ENCODE measurements around the gene PDE10A. TPM values are rescaled to one million over a fixed set of nuclear protein-coding genes. Genes with fewer than 3 reads are reported as not detected.

Gene PDE10A
- total RNA-seq, 1 experiment from 2014 or later, result 2.1 TPM

GRCh38 chr6:165689699-165690098 lies 26.7 kb upstream of the PDE10A start:
- DNase-seq (no peak), ATAC-seq (no peak)
- CTCF ChIA-PET, result no interaction called here
- Histone ChIP-seq H3K27me3 (ENCODE audit: low read length) (no peaks in the 10 kb centered on the region), H3K9me3 (ENCODE audit: low read length) (no peaks in the 10 kb centered on the region), H3K9me2 (replicated peaks; ENCODE audit: low read length) (no peaks in the 10 kb centered on the region), H3K4me2 (ENCODE audit: low read length) (no peak overlapping the region), H3K27ac (ENCODE audit: low read length) (no peak overlapping the region), H3K9ac (ENCODE audit: low read length) (no peak overlapping the region), H2AFZ (ENCODE audit: low read length) (no peak overlapping the region), H3K4me3 (ENCODE audit: low read length) (no peak overlapping the region), H3K4me1 (ENCODE audit: insufficient read depth, low read length) (no peaks in the 10 kb centered on the region), H3K36me3 (ENCODE audit: low read depth, low read length) (no peaks in the 10 kb centered on the region), H4K20me1 (ENCODE audit: low read length) (no peaks in the 10 kb centered on the region), H3F3A (ENCODE audit: low read length, unreplicated experiment) (no peaks in the 10 kb centered on the region), H3K79me2 (ENCODE audit: low read length) (no peaks in the 10 kb centered on the region)
- POLR2A ChIA-PET (ENCODE audit: unreplicated experiment), result no interaction called here
- TF ChIP-seq EZH2 (IDR thresholded peaks at IDR 0.05; ENCODE audit: low read length, unreplicated experiment) (no peak), CTCF (conservative IDR thresholded peaks at IDR 0.05; ENCODE audit: low read depth, low read length) (no peak), EZH2phosphoT487 (IDR thresholded peaks at IDR 0.05; ENCODE audit: borderline replicate concordance, low read length) (no peak)
- no TSS peak for BruUV-seq (replicated peaks)
- intact Hi-C loops (cut with micrococcal nuclease), result no loop called here

DNA sequence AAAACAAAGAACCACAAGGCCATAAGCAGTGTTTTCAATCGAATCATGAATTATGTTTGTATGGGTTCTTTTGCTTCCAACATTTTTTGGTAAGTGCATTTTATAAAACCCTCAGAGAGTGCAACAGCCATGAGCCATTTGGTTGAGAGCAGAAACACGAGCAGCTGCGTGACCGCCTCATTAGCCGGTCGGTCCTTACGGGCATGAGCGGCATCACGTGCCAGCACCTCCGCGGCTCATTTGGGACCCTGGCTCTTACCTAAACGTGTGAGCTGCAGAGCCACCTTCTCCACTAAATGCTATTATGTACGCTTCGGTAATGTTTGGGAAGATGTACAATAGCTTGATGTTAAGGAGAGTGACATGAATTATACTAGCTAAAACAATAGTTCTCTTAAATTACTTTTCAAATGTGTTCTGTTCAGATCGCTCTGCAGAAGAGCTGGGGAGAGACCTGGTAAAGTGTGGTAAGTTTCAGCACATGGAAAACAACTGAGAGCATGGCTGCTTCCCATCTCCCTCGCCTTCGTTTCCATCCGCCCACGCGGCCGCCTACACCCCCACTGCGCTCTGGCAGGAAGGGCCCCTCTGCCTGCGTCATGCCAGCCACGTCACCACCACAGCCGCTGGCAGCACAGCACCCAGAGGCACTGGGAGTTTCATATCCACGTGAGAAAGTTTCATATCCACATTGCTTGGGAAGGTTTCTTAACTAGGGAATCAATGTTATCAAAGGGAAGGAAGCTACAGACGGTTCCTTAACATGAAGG lies 23.7 kb upstream of the PDE10A start:
- Histone ChIP-seq H3K4me2 (ENCODE audit: low read length) (no peak overlapping the region), H4K20me1 (ENCODE audit: low read length) (no peaks in the 10 kb centered on the region), H3K4me3 (ENCODE audit: low read length) (no peak overlapping the region), H3K27me3 (ENCODE audit: low read length) (no peaks in the 10 kb centered on the region), H3K9ac (ENCODE audit: low read length) (no peak overlapping the region), H3K36me3 (ENCODE audit: low read depth, low read length) (no peaks in the 10 kb centered on the region), H3K9me2 (replicated peaks; ENCODE audit: low read length) (no peaks in the 10 kb centered on the region), H2AFZ (ENCODE audit: low read length) (no peak overlapping the region), H3K4me1 (ENCODE audit: insufficient read depth, low read length) (no peaks in the 10 kb centered on the region), H3F3A (ENCODE audit: low read length, unreplicated experiment) (no peaks in the 10 kb centered on the region), H3K27ac (ENCODE audit: low read length) (no peak overlapping the region), H3K9me3 (ENCODE audit: low read length) (no peaks in the 10 kb centered on the region), H3K79me2 (ENCODE audit: low read length) (no peaks in the 10 kb centered on the region)
- ChIA-PET CTCF (no interaction called here), POLR2A (ENCODE audit: unreplicated experiment) (no interaction called here)
- intact Hi-C loops (cut with micrococcal nuclease), result no loop called here
- no peak for TF ChIP-seq EZH2phosphoT487 (IDR thresholded peaks at IDR 0.05; ENCODE audit: borderline replicate concordance, low read length)
- TF ChIP-seq CTCF (conservative IDR thresholded peaks at IDR 0.05; ENCODE audit: low read depth, low read length), result no peak
- TF ChIP-seq EZH2 (IDR thresholded peaks at IDR 0.05; ENCODE audit: low read length, unreplicated experiment), result no peak
- no TSS peak for BruUV-seq (replicated peaks)
- no peak for ATAC-seq
- no peak for DNase-seq

DNA sequence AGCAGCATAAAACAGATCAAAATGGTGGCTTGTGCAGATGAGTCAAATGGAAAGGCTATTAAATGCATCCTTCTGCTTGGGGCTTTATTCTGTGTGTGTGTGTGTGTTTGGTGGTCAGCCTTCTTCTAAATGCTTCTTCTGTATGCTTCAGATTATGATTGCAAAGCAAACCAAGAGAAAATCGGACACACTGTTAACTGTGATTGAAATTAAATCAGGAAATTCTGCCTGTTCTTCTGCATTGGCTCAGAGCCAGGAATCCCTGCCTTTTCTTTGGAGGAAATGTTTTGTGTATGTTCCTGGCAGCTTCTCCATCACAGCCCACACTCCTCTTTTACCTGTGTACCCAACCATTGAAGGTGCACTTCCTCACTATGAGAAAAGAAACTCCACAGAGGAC lies 22.3 kb upstream of the PDE10A start:
- Histone ChIP-seq H3K4me3 (ENCODE audit: low read length) (no peak overlapping the region), H3K27ac (ENCODE audit: low read length) (no peak overlapping the region), H3K4me1 (ENCODE audit: insufficient read depth, low read length) (no peaks in the 10 kb centered on the region), H3K4me2 (ENCODE audit: low read length) (no peak overlapping the region), H3K79me2 (ENCODE audit: low read length) (no peaks in the 10 kb centered on the region), H3K27me3 (ENCODE audit: low read length) (no peaks in the 10 kb centered on the region), H3K9me2 (replicated peaks; ENCODE audit: low read length) (no peaks in the 10 kb centered on the region), H3K36me3 (ENCODE audit: low read depth, low read length) (no peaks in the 10 kb centered on the region), H3K9ac (ENCODE audit: low read length) (no peak overlapping the region), H3F3A (ENCODE audit: low read length, unreplicated experiment) (no peaks in the 10 kb centered on the region), H3K9me3 (ENCODE audit: low read length) (no peaks in the 10 kb centered on the region), H2AFZ (ENCODE audit: low read length) (no peak overlapping the region), H4K20me1 (ENCODE audit: low read length) (no peaks in the 10 kb centered on the region)
- POLR2A ChIA-PET (ENCODE audit: unreplicated experiment), result no interaction called here
- intact Hi-C loops (cut with micrococcal nuclease), result no loop called here
- CTCF ChIA-PET, result no interaction called here
- no TSS peak for BruUV-seq (replicated peaks)
- TF ChIP-seq EZH2phosphoT487 (IDR thresholded peaks at IDR 0.05; ENCODE audit: borderline replicate concordance, low read length) (no peak), EZH2 (IDR thresholded peaks at IDR 0.05; ENCODE audit: low read length, unreplicated experiment) (no peak), CTCF (conservative IDR thresholded peaks at IDR 0.05; ENCODE audit: low read depth, low read length) (no peak)
- ATAC-seq, result no peak
- DNase-seq, result no peak

Data from PC-3 (cell line).